NAMALWA (cell line): Measurements from ENCODE around the gene ACSL5.
A peak's percentile ranks its signal among the peaks of the same experiment; 100 is the strongest.
"Not testable (repeated sequence)": the region's sequence is repeated elsewhere in the genome, so short reads cannot be mapped to it uniquely, and the experiment has no call there.

Experiments
- DNase-seq: peaks from one replicate; pipeline ENCODE4 v3.0.0-alpha.2; 2015; ENCODE audit warnings: low spot score

ACSL5 gene

GRCh38 chr10:112351146-112351545 lies 22.8 kb upstream of the ACSL5 start:
- DNase-seq, result no peak

- DNase-seq, result no peak
These were observed 21.9 kb upstream of the ACSL5 start for GRCh38 chr10:112352044-112352443.

GRCh38 chr10:112353046-112353445 lies 20.9 kb upstream of the ACSL5 start:
- no peak for DNase-seq

- DNase-seq, result no peak
These were observed 17.2 kb upstream of the ACSL5 start for GRCh38 chr10:112356686-112357085.

- DNase-seq, result no peak
These were observed 14.2 kb upstream of the ACSL5 start for GRCh38 chr10:112359606-112360307.

GRCh38 chr10:112360308-112361270 lies 13.3 kb upstream of the ACSL5 start:
- no peak for DNase-seq

- no peak for DNase-seq
These were observed 11.8 kb upstream of the ACSL5 start for GRCh38 chr10:112361951-112362751.

- DNase-seq, result no peak
These were observed 11.1 kb upstream of the ACSL5 start for GRCh38 chr10:112362833-112363232.

GRCh38 chr10:112363696-112364688 lies 9.9 kb upstream of the ACSL5 start:
- no peak for DNase-seq

- DNase-seq, result no peak
These were observed 8.9 kb upstream of the ACSL5 start for GRCh38 chr10:112365014-112365432.

GRCh38 chr10:112365451-112365850 lies 8.5 kb upstream of the ACSL5 start:
- no peak for DNase-seq

- DNase-seq, result no peak
These were observed 6.9 kb upstream of the ACSL5 start for GRCh38 chr10:112366992-112367391.

- no peak for DNase-seq
These were observed 6.4 kb upstream of the ACSL5 start for GRCh38 chr10:112367516-112367915.

- DNase-seq, result no peak
These were observed 4.2 kb upstream of the ACSL5 start for GRCh38 chr10:112369495-112370423.

- no peak for DNase-seq
These were observed 3.5 kb upstream of the ACSL5 start for GRCh38 chr10:112370424-112370819.

GRCh38 chr10:112371326-112371725 lies 2.6 kb upstream of the ACSL5 start:
- not testable (repeated sequence) for DNase-seq

GRCh38 chr10:112372182-112372810 lies 1.6 kb upstream of the ACSL5 start:
- not testable (repeated sequence) for DNase-seq

GRCh38 chr10:112374724-112375541 lies 1.0 kb downstream of the ACSL5 start:
- peak; percentile 24 for DNase-seq
